Smooth muscle cell (in vitro differentiated cells): Measurements from ENCODE around the gene EMID1. TPM values are rescaled to one million over a fixed set of nuclear protein-coding genes. Genes with fewer than 3 reads are reported as not detected.

Experiments
- DNase-seq: peaks from one replicate; lab custom pipeline; 2025; ENCODE audit not compliant: unreplicated experiment; lab: John Stamatoyannopoulos, UW
- H2AFZ ChIP-seq: fragments of 200-600 bp; sonication (generic); 2 replicates; pipeline ENCODE4 v1.6.0; 2016; ENCODE audit warnings: antibody characterized with exemption, low read depth, mild to moderate bottlenecking
- H3F3A ChIP-seq: fragments of 200-600 bp; sonication (generic); 2 replicates; pipeline ENCODE4 v1.6.0; 2017; ENCODE audit warnings: antibody characterized with exemption, low read depth
- H3K27ac ChIP-seq: fragments of 200-600 bp; sonication (generic); 2 replicates; pipeline ENCODE4 v1.5.1; 2016; ENCODE audit warnings: low read depth, mild to moderate bottlenecking
- H3K27me3 ChIP-seq: fragments of 200-600 bp; sonication (generic); 2 replicates; pipeline ENCODE4 v1.6.1; 2016; ENCODE audit warnings: low read depth, mild to moderate bottlenecking
- H3K36me3 ChIP-seq: fragments of 200-600 bp; sonication (generic); 2 replicates; pipeline ENCODE4 v1.5.1; 2016; ENCODE audit warnings: low read depth
- H3K4me1 ChIP-seq: fragments of 200-600 bp; sonication (generic); 2 replicates; pipeline ENCODE4 v1.5.1; 2016; ENCODE audit warnings: low read depth
- H3K4me2 ChIP-seq: fragments of 200-600 bp; sonication (generic); 2 replicates; pipeline ENCODE4 v1.6.0; 2016; ENCODE audit warnings: mild to moderate bottlenecking
- H3K4me3 ChIP-seq: fragments of 200-600 bp; sonication (generic); 2 replicates; pipeline ENCODE4 v1.5.1; 2016; ENCODE audit warnings: mild to moderate bottlenecking
- H3K79me2 ChIP-seq: fragments of 200-600 bp; sonication (generic); 2 replicates; pipeline ENCODE4 v1.6.0; 2016; ENCODE audit warnings: low read depth, mild to moderate bottlenecking
- H3K9ac ChIP-seq: fragments of 200-600 bp; sonication (generic); 2 replicates; pipeline ENCODE4 v1.6.0; 2016; ENCODE audit warnings: low read depth
- H3K9me3 ChIP-seq: fragments of 200-600 bp; sonication (generic); replicated peaks from 2 replicates; pipeline ENCODE4 v1.5.1; 2016; ENCODE audit warnings: low read depth
- H4K20me1 ChIP-seq: fragments of 200-600 bp; sonication (generic); 2 replicates; pipeline ENCODE4 v1.6.0; 2016; ENCODE audit warnings: low read depth
- CTCF ChIP-seq: fragments of 200-600 bp; sonication (generic); IDR thresholded peaks from 2 replicates; pipeline ENCODE4 v1.5.1; 2017; ENCODE audit warnings: borderline replicate concordance, mild to moderate bottlenecking, antibody characterized with exemption; ENCODE audit not compliant: insufficient read depth, poor library complexity, severe bottlenecking
- WGBS: methylation state at CpG from one replicate; pipeline ENCODE4 v1.1.7; 2016; ENCODE audit warnings: low lambda C conversion rate; 5-methylcytosine and 5-hydroxymethylcytosine counted together
- polyA plus RNA-seq: library from polyadenylated mRNA; unstranded; fragments of >200 nt; fragmentation: Nextera tagmentation; extraction: Ambion mirVana; gene quantifications from 2 replicates; pipeline ENCODE4 v1.2.1, GENCODE V29; 2016
- total RNA-seq: library from RNA; depleted of rRNA; stranded (reverse); fragments of >200 nt; gene quantifications from 2 replicates; pipeline ENCODE4 v1.2.3, GENCODE V29; 2014

Gene EMID1
- total and polyA plus RNA-seq, 2 experiments from 2014 or later, result 1.1 to 3.9 TPM

- Histone ChIP-seq H3K27me3 (no peaks in the 10 kb centered on the region), H3K4me3 (no peak overlapping the region), H3K9me3 (no peaks in the 10 kb centered on the region), H4K20me1 (no peaks in the 10 kb centered on the region), H3K4me2 (no peak overlapping the region), H3K36me3 (no peaks in the 10 kb centered on the region), H3K79me2 (no peaks in the 10 kb centered on the region), H3K4me1 (no peaks in the 10 kb centered on the region), H2AFZ (no peak overlapping the region), H3K9ac (no peak overlapping the region), H3K27ac (no peak overlapping the region), H3F3A (no peaks in the 10 kb centered on the region)
- DNase-seq, result no peak
- WGBS, result 96% methylated on average over 11 of the region's 11 CpGs
- no peak for TF ChIP-seq CTCF
Observed at GRCh38 chr22:29212743-29213142, 7.0 kb downstream of the EMID1 start.

- no peaks in the 10 kb centered on the region for H3F3A ChIP-seq
- no peaks in the 10 kb centered on the region for H4K20me1 ChIP-seq
- no peak overlapping the region for H3K9ac ChIP-seq
- DNase-seq, result no peak
- no peaks in the 10 kb centered on the region for H3K36me3 ChIP-seq
- H3K27ac ChIP-seq, result no peak overlapping the region
- no peaks in the 10 kb centered on the region for H3K79me2 ChIP-seq
- no peak overlapping the region for H2AFZ ChIP-seq
- H3K9me3 ChIP-seq, result no peaks in the 10 kb centered on the region
- no peaks in the 10 kb centered on the region for H3K4me1 ChIP-seq
- H3K4me3 ChIP-seq, result no peak overlapping the region
- WGBS, result 94% methylated on average over 9 of the region's 9 CpGs
- H3K4me2 ChIP-seq, result no peak overlapping the region
- H3K27me3 ChIP-seq, result no peaks in the 10 kb centered on the region
- TF ChIP-seq CTCF, result no peak
Observed at GRCh38 chr22:29213493-29213892, 7.8 kb downstream of the EMID1 start.

GRCh38 chr22:29214232-29214631 lies 8.5 kb downstream of the EMID1 start:
- no peaks in the 10 kb centered on the region for H3F3A ChIP-seq
- no peak for TF ChIP-seq CTCF
- H3K79me2 ChIP-seq, result no peaks in the 10 kb centered on the region
- no peaks in the 10 kb centered on the region for H4K20me1 ChIP-seq
- no peaks in the 10 kb centered on the region for H3K9me3 ChIP-seq
- no peak for DNase-seq
- no peak overlapping the region for H3K4me2 ChIP-seq
- no peak overlapping the region for H3K4me3 ChIP-seq
- no peaks in the 10 kb centered on the region for H3K27me3 ChIP-seq
- H3K27ac ChIP-seq, result no peak overlapping the region
- no peak overlapping the region for H3K9ac ChIP-seq
- 95% methylated on average over 6 of the region's 6 CpGs for WGBS
- no peak overlapping the region for H2AFZ ChIP-seq
- no peaks in the 10 kb centered on the region for H3K36me3 ChIP-seq
- no peaks in the 10 kb centered on the region for H3K4me1 ChIP-seq

GRCh38 chr22:29215012-29215860 lies 9.5 kb downstream of the EMID1 start:
- H3K36me3 ChIP-seq, result no peaks in the 10 kb centered on the region
- no peak overlapping the region for H3K9ac ChIP-seq
- 93% methylated on average over 14 of the region's 14 CpGs for WGBS
- no peak for TF ChIP-seq CTCF
- H2AFZ ChIP-seq, result no peak overlapping the region
- H3K4me3 ChIP-seq, result no peak overlapping the region
- no peaks in the 10 kb centered on the region for H3F3A ChIP-seq
- H3K9me3 ChIP-seq, result no peaks in the 10 kb centered on the region
- no peak for DNase-seq
- H3K4me1 ChIP-seq, result no peaks in the 10 kb centered on the region
- H3K4me2 ChIP-seq, result no peak overlapping the region
- H3K27ac ChIP-seq, result no peak overlapping the region
- no peaks in the 10 kb centered on the region for H3K27me3 ChIP-seq
- H4K20me1 ChIP-seq, result no peaks in the 10 kb centered on the region
- no peaks in the 10 kb centered on the region for H3K79me2 ChIP-seq
